Measurements from ENCODE around the gene MAFG. TPM values are rescaled to one million over a fixed set of nuclear protein-coding genes. Genes with fewer than 3 reads are reported as not detected.

MAFG gene
- polyA plus RNA-seq, 3 donors from 2014 or later, result 1.1 to 4.8 (median 1.3) TPM

GRCh38 chr17:81902023-81902652 lies 25.4 kb downstream of the MAFG start, which contains the start of gene NPB:
TSS of gene NPB (plus strand) at chr17:81902238. CDS start at chr17:81902278, 40 bp downstream.
- peak in 2 of 3 donors; percentile 21 to 22 for DNase-seq
- peak within 1 kb of the TSS in 3 of 5 donors; percentile 17 to 33 (median 29) for H3K4me3 Mint-ChIP-seq
- H3K36me3 Mint-ChIP-seq, result peaks cover 0 to 13% (median 8%) of the 10 kb centered on the region in 3 donors
- no peak within 1 kb of the TSS for H3K27ac Mint-ChIP-seq
- H3K27me3 Mint-ChIP-seq (ENCODE audit: low read depth in 3 of 3), result peaks cover 0 to 3% (median 0%) of the 10 kb centered on the region in 3 donors
- peaks cover 2 to 6% of the 10 kb centered on the region in 2 donors for H3K4me1 Mint-ChIP-seq
- H3K9me3 Mint-ChIP-seq, result no peaks in the 10 kb centered on the region

GRCh38 chr17:81901167-81902022 lies 26.1 kb downstream of the MAFG start:
- H3K9me3 Mint-ChIP-seq, result no peaks in the 10 kb centered on the region
- peaks cover 2 to 6% of the 10 kb centered on the region in 2 donors for H3K4me1 Mint-ChIP-seq
- peak overlapping the region in 4 of 5 donors; percentile 17 to 77 (median 54) for H3K4me3 Mint-ChIP-seq
- H3K36me3 Mint-ChIP-seq, result peaks cover 0 to 13% (median 8%) of the 10 kb centered on the region in 3 donors
- DNase-seq, result no peak
- H3K27me3 Mint-ChIP-seq (ENCODE audit: low read depth in 3 of 3), result peaks cover 0 to 3% (median 0%) of the 10 kb centered on the region in 3 donors
- H3K27ac Mint-ChIP-seq, result no peak overlapping the region

- H3K4me1 Mint-ChIP-seq, result peaks cover 2 to 6% of the 10 kb centered on the region in 2 donors
- H3K9me3 Mint-ChIP-seq, result no peaks in the 10 kb centered on the region
- peaks cover 0 to 16% (median 8%) of the 10 kb centered on the region in 3 donors for H3K36me3 Mint-ChIP-seq
- no peak for DNase-seq
- no peak overlapping the region for H3K4me3 Mint-ChIP-seq
- peaks cover 0 to 3% (median 0%) of the 10 kb centered on the region in 3 donors for H3K27me3 Mint-ChIP-seq (ENCODE audit: low read depth in 3 of 3)
- H3K27ac Mint-ChIP-seq, result no peak overlapping the region
Measured at GRCh38 chr17:81900181-81900820, 27.2 kb downstream of the MAFG start.

- H3K9me3 Mint-ChIP-seq, result no peaks in the 10 kb centered on the region
- H3K4me3 Mint-ChIP-seq, result no peak overlapping the region
- H3K36me3 Mint-ChIP-seq, result peaks cover 0 to 18% (median 8%) of the 10 kb centered on the region in 3 donors
- peaks cover 2 to 6% of the 10 kb centered on the region in 2 donors for H3K4me1 Mint-ChIP-seq
- no peak for DNase-seq
- peaks cover 0 to 3% (median 0%) of the 10 kb centered on the region in 3 donors for H3K27me3 Mint-ChIP-seq (ENCODE audit: low read depth in 3 of 3)
- H3K27ac Mint-ChIP-seq, result no peak overlapping the region
Measured at GRCh38 chr17:81899514-81900166, 27.9 kb downstream of the MAFG start.

- no peaks in the 10 kb centered on the region for H3K9me3 Mint-ChIP-seq
- DNase-seq, result no peak
- peaks cover 0 to 3% (median 0%) of the 10 kb centered on the region in 3 donors for H3K27me3 Mint-ChIP-seq (ENCODE audit: low read depth in 3 of 3)
- peaks cover 2 to 6% of the 10 kb centered on the region in 2 donors for H3K4me1 Mint-ChIP-seq
- no peak overlapping the region for H3K4me3 Mint-ChIP-seq
- peaks cover 0 to 18% (median 8%) of the 10 kb centered on the region in 3 donors for H3K36me3 Mint-ChIP-seq
- no peak overlapping the region for H3K27ac Mint-ChIP-seq
Measured at GRCh38 chr17:81898885-81899284, 28.6 kb downstream of the MAFG start.

GRCh38 chr17:81898029-81898866 lies 29.3 kb downstream of the MAFG start:
- H3K4me3 Mint-ChIP-seq, result no peak overlapping the region
- no peak overlapping the region for H3K27ac Mint-ChIP-seq
- H3K4me1 Mint-ChIP-seq, result peaks cover 2 to 6% of the 10 kb centered on the region in 2 donors
- H3K27me3 Mint-ChIP-seq (ENCODE audit: low read depth in 3 of 3), result peaks cover 0 to 3% (median 0%) of the 10 kb centered on the region in 3 donors
- DNase-seq, result no peak
- H3K36me3 Mint-ChIP-seq, result peaks cover 0 to 18% (median 8%) of the 10 kb centered on the region in 3 donors
- H3K9me3 Mint-ChIP-seq, result no peaks in the 10 kb centered on the region

GRCh38 chr17:81895400-81895799 lies 32.1 kb downstream of the MAFG start:
- Mint-ChIP-seq H3K36me3 (peaks cover 0 to 11% (median 4%) of the 10 kb centered on the region in 3 donors), H3K4me3 (no peak overlapping the region)
- DNase-seq, result no peak

GRCh38 chr17:81891303-81891552 lies 36.3 kb downstream of the MAFG start:
- Mint-ChIP-seq H3K9me3 (no peaks in the 10 kb centered on the region), H3K36me3 (peaks cover 4 to 28% (median 14%) of the 10 kb centered on the region in 3 donors), H3K27ac (peak overlapping the region; percentile 90 to 98 (median 96)), H3K4me1 (peaks cover 22 to 24% of the 10 kb centered on the region in 2 donors), H3K27me3 (ENCODE audit: low read depth in 3 of 3) (peaks cover 0 to 14% (median 6%) of the 10 kb centered on the region in 3 donors), H3K4me3 (peak overlapping the region; percentile 90 to 97 (median 94))
- DNase-seq, result no peak

More at GRCh38 chr17:81895400-81895799, 32.1 kb downstream of the MAFG start:
- no peak overlapping the region for H3K27ac Mint-ChIP-seq
- no peaks in the 10 kb centered on the region for H3K9me3 Mint-ChIP-seq
- H3K27me3 Mint-ChIP-seq (ENCODE audit: low read depth in 3 of 3), result peaks cover 0 to 10% (median 6%) of the 10 kb centered on the region in 3 donors
- peaks cover 1 to 6% of the 10 kb centered on the region in 2 donors for H3K4me1 Mint-ChIP-seq

GRCh38 chr17:81890447-81891302 lies 36.9 kb downstream of the MAFG start:
- peak overlapping the region; percentile 79 to 97 (median 90) for H3K27ac Mint-ChIP-seq
- peaks cover 22 to 24% of the 10 kb centered on the region in 2 donors for H3K4me1 Mint-ChIP-seq
- DNase-seq, result no peak
- peak overlapping the region; percentile 80 to 87 (median 82) for H3K4me3 Mint-ChIP-seq
- peaks cover 4 to 30% (median 14%) of the 10 kb centered on the region in 3 donors for H3K36me3 Mint-ChIP-seq
- no peaks in the 10 kb centered on the region for H3K9me3 Mint-ChIP-seq
- peaks cover 1 to 14% (median 6%) of the 10 kb centered on the region in 3 donors for H3K27me3 Mint-ChIP-seq (ENCODE audit: low read depth in 3 of 3)

- H3K36me3 Mint-ChIP-seq, result peaks cover 4 to 30% (median 14%) of the 10 kb centered on the region in 3 donors
- peaks cover 6 to 17% (median 6%) of the 10 kb centered on the region in 3 donors for H3K27me3 Mint-ChIP-seq (ENCODE audit: low read depth in 3 of 3)
- no peaks in the 10 kb centered on the region for H3K9me3 Mint-ChIP-seq
- H3K4me1 Mint-ChIP-seq, result peaks cover 22 to 24% of the 10 kb centered on the region in 2 donors
- DNase-seq, result no peak
- peak overlapping the region; percentile 50 to 92 (median 86) for H3K27ac Mint-ChIP-seq
- peak overlapping the region; percentile 66 to 87 (median 82) for H3K4me3 Mint-ChIP-seq
Measured at GRCh38 chr17:81889602-81890001, 37.9 kb downstream of the MAFG start.

GRCh38 chr17:81888988-81889595 lies 38.4 kb downstream of the MAFG start:
- peaks cover 4 to 30% (median 14%) of the 10 kb centered on the region in 3 donors for H3K36me3 Mint-ChIP-seq
- no peaks in the 10 kb centered on the region for H3K9me3 Mint-ChIP-seq
- peak overlapping the region; percentile 58 to 85 (median 66) for H3K4me3 Mint-ChIP-seq
- H3K27me3 Mint-ChIP-seq (ENCODE audit: low read depth in 3 of 3), result peaks cover 6 to 17% (median 6%) of the 10 kb centered on the region in 3 donors
- peak overlapping the region in 5 of 6 donors; percentile 49 to 83 (median 57) for H3K27ac Mint-ChIP-seq
- no peak for DNase-seq
- peaks cover 22 to 24% of the 10 kb centered on the region in 2 donors for H3K4me1 Mint-ChIP-seq
